ENCODE data around the gene ATN1.

The ATN1 gene

DNA sequence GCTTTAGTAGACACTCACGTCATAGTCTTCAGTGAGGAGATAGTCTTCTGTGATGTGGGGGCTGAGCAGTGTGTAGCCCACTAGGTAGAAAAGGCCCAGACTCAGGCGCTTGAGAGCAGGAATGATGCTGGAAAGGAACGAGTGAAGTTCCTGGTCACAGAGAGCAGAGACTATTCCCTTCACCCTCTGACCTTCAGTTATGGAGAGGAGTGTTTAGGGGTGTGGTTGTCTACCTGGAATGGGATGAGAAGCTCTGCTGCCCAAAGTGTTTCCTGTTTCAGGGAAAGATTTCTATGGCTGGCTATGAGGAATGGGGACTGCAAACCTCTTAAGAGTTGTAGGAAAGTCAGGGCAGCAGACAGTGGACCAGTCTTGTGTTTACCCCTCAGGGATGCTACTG, 51.7 kb downstream of the ATN1 start:
- DNase-seq (ENCODE audit: extremely low spot score) = no peak
- ChIA-PET POLR2A (interaction anchor here (1.0 kb wide), 1 partner anchor 12 kb away, joined by 3 read pairs; no protein-coding TSS in a partner anchor), CTCF (no interaction called here)
- no peak for TF ChIP-seq SP1 (IDR thresholded peaks at IDR 0.05)
- no peak for TF ChIP-seq BHLHE40 (IDR thresholded peaks at IDR 0.05; ENCODE audit: borderline replicate concordance)
- no peak for TF ChIP-seq FOXK2 (IDR thresholded peaks at IDR 0.05)

DNA sequence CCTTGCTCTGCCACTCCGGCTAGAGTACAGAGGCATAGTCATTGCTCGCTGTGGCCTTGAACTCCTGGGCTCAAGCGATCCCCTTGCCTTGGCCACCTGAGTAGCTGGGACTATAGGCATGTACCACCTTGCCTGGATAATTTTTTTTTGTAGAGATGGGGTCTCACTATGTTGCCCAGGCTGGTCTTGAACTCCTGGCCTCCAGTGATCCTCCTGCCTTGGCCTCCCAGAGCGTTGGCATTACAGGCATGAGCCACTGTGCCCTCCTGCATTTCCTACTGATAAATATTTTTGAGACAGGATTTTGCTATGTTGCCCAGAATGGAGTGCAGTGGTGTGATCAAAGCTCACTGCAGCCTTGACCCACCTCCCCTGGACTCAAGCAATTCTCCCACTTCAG, 52.3 kb downstream of the ATN1 start:
- ChIA-PET CTCF (interaction anchor here (1.5 kb wide), 1 partner anchor 18 kb away, joined by 4 read pairs; no protein-coding TSS in a partner anchor), POLR2A (no interaction called here)
- no peak for DNase-seq (ENCODE audit: extremely low spot score)
- no peak for TF ChIP-seq SUZ12 (IDR thresholded peaks at IDR 0.05)
- TF ChIP-seq FOXM1 (IDR thresholded peaks at IDR 0.05; ENCODE audit: borderline replicate concordance) = no peak
- no peak for TF ChIP-seq TARDBP (IDR thresholded peaks at IDR 0.05)
- TF ChIP-seq BHLHE40 (IDR thresholded peaks at IDR 0.05; ENCODE audit: borderline replicate concordance) = no peak
- no peak for TF ChIP-seq FOXK2 (IDR thresholded peaks at IDR 0.05)
- TF ChIP-seq PKNOX1 (IDR thresholded peaks at IDR 0.05) = no peak
- TF ChIP-seq NFRKB (IDR thresholded peaks at IDR 0.05) = no peak
- TF ChIP-seq L3MBTL2 (conservative IDR thresholded peaks at IDR 0.05) = no peak
- TF ChIP-seq LEF1 (IDR thresholded peaks at IDR 0.05; ENCODE audit: borderline replicate concordance) = no peak
- no peak for TF ChIP-seq HDGF (IDR thresholded peaks at IDR 0.05; ENCODE audit: borderline replicate concordance)
- no peak for TF ChIP-seq ELF4 (IDR thresholded peaks at IDR 0.05)
- TF ChIP-seq SP1 (IDR thresholded peaks at IDR 0.05) = no peak
- no peak for TF ChIP-seq ARNT (IDR thresholded peaks at IDR 0.05)
- no peak for TF ChIP-seq FOXA1 (IDR thresholded peaks at IDR 0.05)
- TF ChIP-seq ZNF384 (IDR thresholded peaks at IDR 0.05) = no peak
- no peak for TF ChIP-seq CTBP1 (IDR thresholded peaks at IDR 0.05; ENCODE audit: borderline replicate concordance)

- DNase-seq (ENCODE audit: extremely low spot score) = no peak
- TF ChIP-seq CTBP1 (IDR thresholded peaks at IDR 0.05; ENCODE audit: borderline replicate concordance) (no peak), ZNF384 (IDR thresholded peaks at IDR 0.05) (no peak), FOXA1 (IDR thresholded peaks at IDR 0.05) (no peak)
- CTCF ChIA-PET = interaction anchor here (0.6 to 1.5 kb wide), 2 partner anchors 19 to 25 kb away, joined by 3 to 4 read pairs; no protein-coding TSS in a partner anchor
- POLR2A ChIA-PET = no interaction called here
Measured at GRCh38 chr12:6980740-6981139, 53.0 kb downstream of the ATN1 start.

DNA sequence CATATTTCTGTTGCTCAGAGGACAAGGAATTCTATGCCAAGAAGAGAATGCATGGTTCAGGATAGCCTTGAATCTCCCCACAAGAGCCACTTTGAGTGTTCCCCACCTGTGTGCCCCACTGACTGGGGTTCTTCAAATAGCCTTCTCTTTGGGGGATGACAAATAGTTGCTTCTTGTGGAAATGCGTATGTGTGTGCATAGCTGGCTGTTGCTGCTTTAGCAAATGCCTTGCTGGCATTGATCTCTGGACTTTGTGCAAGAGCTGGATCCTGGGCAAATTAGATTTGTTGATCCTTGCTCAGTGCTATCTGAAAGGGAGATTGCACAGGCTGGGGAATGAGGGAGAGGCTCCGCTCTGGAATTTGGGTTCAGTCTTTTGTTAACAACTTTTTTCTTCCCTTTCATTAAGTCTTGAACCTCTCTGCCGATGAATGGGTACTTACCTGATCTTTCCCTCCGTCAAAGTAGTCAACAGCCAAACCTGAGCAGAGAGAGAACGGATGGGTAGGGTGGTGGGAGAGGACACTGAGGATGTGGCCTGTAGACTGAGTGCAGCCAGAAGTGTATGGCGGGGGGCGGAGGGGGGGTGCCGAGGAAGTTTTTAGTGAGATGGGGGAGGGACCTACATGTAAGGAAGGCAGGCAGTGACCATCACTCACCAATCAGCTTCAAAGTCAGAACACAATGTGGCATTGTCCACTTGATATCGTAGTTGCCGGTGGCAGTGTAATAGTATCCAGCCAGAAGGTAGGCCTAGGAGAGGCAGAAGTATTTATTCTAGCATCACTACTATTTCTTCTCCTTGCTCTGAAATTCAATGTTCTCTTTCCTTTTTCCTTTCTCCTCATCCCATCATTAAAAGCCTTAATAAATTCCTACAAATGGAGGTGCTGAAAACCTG, 53.6 kb downstream of the ATN1 start:
- ChIA-PET CTCF (interaction anchor here (0.6 to 1.5 kb wide), 2 partner anchors 19 to 24 kb away, joined by 3 to 4 read pairs; no protein-coding TSS in a partner anchor), POLR2A (no interaction called here)
- TF ChIP-seq ARNT (IDR thresholded peaks at IDR 0.05) (no peak), BHLHE40 (IDR thresholded peaks at IDR 0.05; ENCODE audit: borderline replicate concordance) (no peak), PKNOX1 (IDR thresholded peaks at IDR 0.05) (no peak), ZNF384 (IDR thresholded peaks at IDR 0.05) (no peak), TARDBP (IDR thresholded peaks at IDR 0.05) (no peak), LEF1 (IDR thresholded peaks at IDR 0.05; ENCODE audit: borderline replicate concordance) (no peak), CTBP1 (IDR thresholded peaks at IDR 0.05; ENCODE audit: borderline replicate concordance) (no peak), FOXK2 (IDR thresholded peaks at IDR 0.05) (no peak), HDGF (IDR thresholded peaks at IDR 0.05; ENCODE audit: borderline replicate concordance) (no peak), ELF4 (IDR thresholded peaks at IDR 0.05) (no peak), SUZ12 (IDR thresholded peaks at IDR 0.05) (no peak), FOXA1 (IDR thresholded peaks at IDR 0.05) (no peak), NFRKB (IDR thresholded peaks at IDR 0.05) (no peak), FOXM1 (IDR thresholded peaks at IDR 0.05; ENCODE audit: borderline replicate concordance) (no peak), L3MBTL2 (conservative IDR thresholded peaks at IDR 0.05) (no peak), SP1 (IDR thresholded peaks at IDR 0.05) (no peak)
- no peak for DNase-seq (ENCODE audit: extremely low spot score)

GRCh38 chr12:6982532-6982931, 54.8 kb downstream of the ATN1 start:
- ChIA-PET POLR2A (no interaction called here), CTCF (no interaction called here)
- TF ChIP-seq ZNF384 (IDR thresholded peaks at IDR 0.05) = no peak
- no peak for TF ChIP-seq FOXA1 (IDR thresholded peaks at IDR 0.05)
- TF ChIP-seq SUZ12 (IDR thresholded peaks at IDR 0.05) = no peak
- TF ChIP-seq BHLHE40 (IDR thresholded peaks at IDR 0.05; ENCODE audit: borderline replicate concordance) = no peak
- TF ChIP-seq CTBP1 (IDR thresholded peaks at IDR 0.05; ENCODE audit: borderline replicate concordance) = no peak
- no peak for TF ChIP-seq NFRKB (IDR thresholded peaks at IDR 0.05)
- TF ChIP-seq TARDBP (IDR thresholded peaks at IDR 0.05) = no peak
- no peak for TF ChIP-seq ELF4 (IDR thresholded peaks at IDR 0.05)
- no peak for TF ChIP-seq ARNT (IDR thresholded peaks at IDR 0.05)
- no peak for TF ChIP-seq PKNOX1 (IDR thresholded peaks at IDR 0.05)
- no peak for TF ChIP-seq HDGF (IDR thresholded peaks at IDR 0.05; ENCODE audit: borderline replicate concordance)
- TF ChIP-seq FOXK2 (IDR thresholded peaks at IDR 0.05) = no peak
- TF ChIP-seq LEF1 (IDR thresholded peaks at IDR 0.05; ENCODE audit: borderline replicate concordance) = no peak
- no peak for TF ChIP-seq FOXM1 (IDR thresholded peaks at IDR 0.05; ENCODE audit: borderline replicate concordance)
- no peak for TF ChIP-seq SP1 (IDR thresholded peaks at IDR 0.05)
- DNase-seq (ENCODE audit: extremely low spot score) = no peak

GRCh38 chr12:6987956-6988553, 60.3 kb downstream of the ATN1 start:
- CTCF ChIA-PET = no interaction called here
- POLR2A ChIA-PET = no interaction called here
- TF ChIP-seq HDGF (IDR thresholded peaks at IDR 0.05; ENCODE audit: borderline replicate concordance) (no peak), ELF4 (IDR thresholded peaks at IDR 0.05) (no peak), L3MBTL2 (conservative IDR thresholded peaks at IDR 0.05) (no peak), SP1 (IDR thresholded peaks at IDR 0.05) (no peak), FOXM1 (IDR thresholded peaks at IDR 0.05; ENCODE audit: borderline replicate concordance) (no peak), LEF1 (IDR thresholded peaks at IDR 0.05; ENCODE audit: borderline replicate concordance) (no peak), NFRKB (IDR thresholded peaks at IDR 0.05) (no peak), CTBP1 (IDR thresholded peaks at IDR 0.05; ENCODE audit: borderline replicate concordance) (no peak), PKNOX1 (IDR thresholded peaks at IDR 0.05) (no peak), FOXA1 (IDR thresholded peaks at IDR 0.05) (no peak), BHLHE40 (IDR thresholded peaks at IDR 0.05; ENCODE audit: borderline replicate concordance) (no peak), ZNF384 (IDR thresholded peaks at IDR 0.05) (no peak), FOXK2 (IDR thresholded peaks at IDR 0.05) (no peak), SUZ12 (IDR thresholded peaks at IDR 0.05) (no peak), ARNT (IDR thresholded peaks at IDR 0.05) (no peak), TARDBP (IDR thresholded peaks at IDR 0.05) (no peak)
- no peak for DNase-seq (ENCODE audit: extremely low spot score)
